NCI-H2196 (cell line): ENCODE data around the gene CALB2.

Source experiments
- DNase-seq: peaks from one replicate; lab custom pipeline; 2025; ENCODE audit not compliant: unreplicated experiment; lab: John Stamatoyannopoulos, UW

The CALB2 gene

GRCh38 chr16:71384073-71384724 is 25.7 kb downstream of the CALB2 start:
- DNase-seq: no peak

- DNase-seq: no peak
These were observed 28.7 kb downstream of the CALB2 start for GRCh38 chr16:71387045-71387871.

GRCh38 chr16:71389330-71389729 is 30.8 kb downstream of the CALB2 start:
- DNase-seq: no peak

- DNase-seq: no peak
These were observed 38.1 kb downstream of the CALB2 start for GRCh38 chr16:71396594-71396993.

- no peak for DNase-seq
These were observed 41.5 kb downstream of the CALB2 start for GRCh38 chr16:71399801-71400563.

GRCh38 chr16:71402007-71402406 is 43.5 kb downstream of the CALB2 start:
- no peak for DNase-seq

GRCh38 chr16:71402674-71403073 is 44.2 kb downstream of the CALB2 start:
- no peak for DNase-seq

GRCh38 chr16:71404364-71404763 is 45.8 kb downstream of the CALB2 start:
- no peak for DNase-seq

- DNase-seq: no peak
These were observed 47.8 kb downstream of the CALB2 start for GRCh38 chr16:71406316-71406715.

- DNase-seq: no peak
These were observed 48.2 kb downstream of the CALB2 start for GRCh38 chr16:71406724-71407123.

GRCh38 chr16:71407731-71408130 is 49.2 kb downstream of the CALB2 start:
- no peak for DNase-seq

- DNase-seq: no peak
These were observed 50.0 kb downstream of the CALB2 start for GRCh38 chr16:71408536-71408935.

GRCh38 chr16:71409011-71409775 is 50.7 kb downstream of the CALB2 start:
- DNase-seq: no peak

- DNase-seq: no peak
These were observed 51.6 kb downstream of the CALB2 start for GRCh38 chr16:71410146-71410545.

- DNase-seq: peak; percentile 51
These were observed 54.0 kb downstream of the CALB2 start for GRCh38 chr16:71412270-71413160.

GRCh38 chr16:71413341-71413740 is 54.8 kb downstream of the CALB2 start:
- no peak for DNase-seq

GRCh38 chr16:71414038-71414437 is 55.5 kb downstream of the CALB2 start:
- no peak for DNase-seq

GRCh38 chr16:71421911-71422310 is 63.4 kb downstream of the CALB2 start:
- DNase-seq: no peak

GRCh38 chr16:71423016-71423415 is 64.5 kb downstream of the CALB2 start:
- DNase-seq: no peak

GRCh38 chr16:71423865-71424264 is 65.3 kb downstream of the CALB2 start:
- DNase-seq: no peak
